HG02763 (cell line): Measurements from ENCODE around the gene UPF1.
"Not testable (repeated sequence)": the region's sequence is repeated elsewhere in the genome, so short reads cannot be mapped to it uniquely, and the experiment has no call there.

Experiments
- ATAC-seq: cut with Tn5 transposase; IDR thresholded peaks from one replicate; pipeline ENCODE4 v1.9.1; 2021; ENCODE audit warnings: mild to moderate bottlenecking, moderate library complexity; ENCODE audit not compliant: unreplicated experiment

UPF1 gene

GRCh38 chr19:18798384-18799352 lies 33.1 kb upstream of the UPF1 start:
- no peak for ATAC-seq

DNA sequence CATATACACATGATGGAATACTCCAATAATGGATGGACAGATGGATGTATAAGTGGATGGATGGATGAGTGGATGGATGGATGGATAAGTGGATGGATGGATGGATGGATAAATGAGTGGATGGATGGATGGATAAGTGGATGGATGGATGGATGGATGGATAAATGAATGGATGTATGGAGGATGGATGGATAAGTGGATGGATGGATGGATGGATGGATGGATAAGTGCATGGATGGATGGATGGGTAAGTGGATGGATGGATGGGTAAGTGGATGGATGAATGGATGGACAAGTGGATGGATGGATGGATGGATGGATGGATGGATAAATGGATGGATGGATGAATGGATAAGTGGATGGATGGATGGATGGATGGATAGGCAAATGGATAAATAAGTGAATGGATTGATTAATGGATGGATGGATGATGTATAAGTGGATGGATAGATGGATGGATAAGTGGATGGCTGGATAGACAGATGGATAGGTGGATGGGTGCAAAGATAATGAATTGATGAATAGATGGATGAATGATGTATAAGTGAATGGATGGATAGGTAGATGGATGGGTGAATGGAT lies 32.3 kb upstream of the UPF1 start:
- no peak for ATAC-seq

GRCh38 chr19:18800079-18800478 lies 31.7 kb upstream of the UPF1 start:
- no peak for ATAC-seq

DNA sequence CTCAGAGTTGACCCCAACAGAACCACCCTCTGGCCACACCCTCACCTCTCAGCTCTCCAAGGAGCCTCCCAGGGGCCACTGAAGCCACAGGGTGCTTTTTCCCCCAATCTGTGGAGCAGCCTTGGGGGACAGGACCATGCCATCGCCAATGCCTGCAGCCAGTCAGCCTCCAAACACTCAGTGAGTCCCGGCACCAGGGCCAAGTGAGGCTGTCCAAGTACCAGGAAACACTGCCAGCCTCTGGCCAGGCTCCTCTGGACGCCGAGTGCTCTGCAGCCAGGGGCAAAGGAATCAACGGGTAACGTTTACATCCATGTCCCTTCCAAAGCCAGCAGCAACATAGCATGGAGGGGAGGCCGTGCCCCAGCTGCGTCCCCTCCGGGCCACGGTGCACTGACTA lies 31.1 kb upstream of the UPF1 start:
- no peak for ATAC-seq

- ATAC-seq, result no peak
These were observed 29.4 kb upstream of the UPF1 start for GRCh38 chr19:18802354-18802753.

GRCh38 chr19:18803550-18804138 lies 28.1 kb upstream of the UPF1 start:
- no peak for ATAC-seq

DNA sequence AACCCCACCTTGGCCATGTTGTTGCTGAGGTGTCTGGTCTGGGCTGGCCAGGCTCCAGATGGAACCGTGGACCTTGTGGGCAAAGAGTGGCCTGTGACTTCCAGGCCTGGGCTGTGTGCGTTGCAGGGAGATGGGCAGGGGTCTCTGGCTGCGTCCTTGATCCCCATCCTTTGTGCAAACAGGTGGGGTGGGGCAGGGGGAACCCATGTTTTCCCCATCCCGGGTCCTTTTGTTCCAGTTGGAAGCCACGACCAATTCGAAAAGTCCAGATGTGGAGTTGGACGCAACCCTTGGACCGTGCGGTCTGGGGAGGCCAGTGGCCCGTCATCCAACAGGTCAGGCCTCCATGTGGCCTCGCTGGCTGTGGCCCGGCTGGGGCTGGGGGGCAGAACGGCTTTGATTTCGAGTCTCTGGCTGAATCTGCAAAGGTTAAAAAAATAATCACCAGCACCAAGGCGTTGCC lies 27.6 kb upstream of the UPF1 start:
- ATAC-seq, result no peak

DNA sequence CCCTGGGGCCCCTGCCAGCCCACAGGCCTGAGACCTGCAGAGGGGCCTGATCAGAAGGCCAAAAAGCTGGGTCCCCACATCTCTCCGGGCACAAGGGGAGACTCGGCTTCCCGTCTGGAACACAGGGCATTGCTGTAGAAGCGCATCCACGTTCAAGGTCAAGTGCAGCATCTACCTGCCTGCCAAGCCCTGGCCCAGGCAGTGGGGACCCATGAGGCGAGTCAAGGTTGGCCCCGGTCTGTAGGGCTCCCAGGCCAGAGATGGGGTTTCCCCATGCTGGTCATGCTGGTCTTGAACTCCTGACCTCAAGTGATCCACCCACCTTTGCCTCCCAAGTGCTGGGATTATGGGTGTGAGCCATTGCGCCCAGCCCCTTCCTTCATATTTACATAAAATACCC lies 27.1 kb upstream of the UPF1 start:
- ATAC-seq, result no peak

- ATAC-seq, result no peak
These were observed 23.9 kb upstream of the UPF1 start for GRCh38 chr19:18807861-18808331.

- no peak for ATAC-seq
These were observed 22.4 kb upstream of the UPF1 start for GRCh38 chr19:18809149-18809868.

GRCh38 chr19:18811638-18812037 lies 20.1 kb upstream of the UPF1 start:
- ATAC-seq, result not testable (repeated sequence)

DNA sequence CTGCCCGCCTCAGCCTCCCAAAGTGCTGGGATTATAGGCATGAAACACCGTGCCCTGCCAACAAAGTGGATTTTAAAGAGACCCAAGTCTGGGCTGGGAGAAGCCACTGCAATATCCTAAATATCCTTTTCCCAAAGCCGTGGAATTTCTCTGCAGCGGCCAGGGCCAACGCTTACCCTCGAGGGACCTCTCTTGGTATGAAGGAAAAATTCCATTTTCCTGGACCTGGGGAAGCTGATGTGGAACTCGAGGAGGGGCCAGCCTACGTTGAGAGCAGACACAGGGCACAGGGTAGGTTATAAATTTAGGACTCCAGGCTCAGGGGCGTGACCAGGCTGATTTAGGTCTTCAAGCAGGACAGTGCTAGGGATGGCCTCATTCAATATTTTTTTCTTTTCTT lies 17.7 kb upstream of the UPF1 start:
- ATAC-seq, result no peak

- no peak for ATAC-seq
These were observed 16.1 kb upstream of the UPF1 start for GRCh38 chr19:18815673-18816072.

DNA sequence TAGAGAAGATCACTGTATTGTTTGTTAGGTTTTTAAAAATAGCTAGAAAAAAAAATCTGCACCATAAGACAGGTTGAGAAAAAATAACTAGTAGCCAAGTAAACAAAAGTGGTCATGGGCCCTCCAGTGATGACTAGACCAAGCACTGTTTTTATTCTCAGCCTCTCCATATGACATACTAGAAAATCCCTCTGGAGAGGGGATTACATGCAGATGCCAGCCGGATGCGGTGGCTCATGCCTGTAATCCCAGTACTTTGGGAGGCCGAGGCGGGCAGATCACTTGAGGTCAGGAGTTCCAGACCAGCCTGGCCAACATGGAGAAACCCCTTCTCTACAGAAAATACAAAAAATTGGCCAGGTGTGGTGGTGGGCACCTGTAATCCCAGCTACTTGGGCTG lies 15.1 kb upstream of the UPF1 start:
- not testable (repeated sequence) for ATAC-seq

DNA sequence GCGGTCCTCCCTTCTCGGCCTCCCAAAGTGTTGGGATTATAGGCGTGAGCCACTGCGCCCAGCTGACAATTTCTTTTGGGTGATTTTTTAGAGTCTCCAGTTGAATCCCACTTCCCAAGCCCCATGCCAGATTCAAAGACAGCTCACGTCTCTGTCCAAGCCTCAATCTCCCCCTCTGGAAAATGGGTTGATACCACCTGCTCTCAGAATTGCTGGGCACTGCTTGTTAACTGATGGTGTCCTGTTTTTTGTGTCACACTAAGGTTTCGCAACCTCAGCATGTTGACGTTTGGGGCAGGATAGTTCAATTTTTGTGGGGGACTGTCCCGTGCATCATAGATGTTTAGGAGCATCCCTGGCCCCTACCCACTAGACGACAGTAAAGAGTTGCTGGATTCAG lies 14.2 kb upstream of the UPF1 start:
- no peak for ATAC-seq

- ATAC-seq, result no peak
These were observed 3.0 kb upstream of the UPF1 start for GRCh38 chr19:18828786-18829185.

DNA sequence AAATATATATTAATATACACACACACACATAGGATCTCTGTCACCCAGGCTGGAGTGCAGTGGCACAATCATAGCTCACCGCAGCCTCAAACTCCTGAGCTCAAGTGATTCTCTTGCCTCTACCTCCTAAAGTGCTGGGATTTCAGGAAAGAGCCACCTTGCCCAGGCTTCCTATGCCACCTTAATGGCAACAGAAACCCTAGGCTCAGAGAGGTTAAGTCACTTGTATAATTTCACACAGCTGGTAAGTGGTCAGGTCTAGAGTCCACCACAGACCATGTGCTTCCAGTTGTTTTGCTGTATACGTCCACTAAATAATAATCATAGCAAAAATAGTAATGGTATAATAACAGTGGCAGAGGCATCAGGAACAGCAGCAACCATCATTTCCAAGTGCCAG lies 1.3 kb upstream of the UPF1 start:
- ATAC-seq, result no peak

GRCh38 chr19:18832306-18833140 lies 764 bp downstream of the UPF1 start:
- ATAC-seq, result peak; percentile 22

DNA sequence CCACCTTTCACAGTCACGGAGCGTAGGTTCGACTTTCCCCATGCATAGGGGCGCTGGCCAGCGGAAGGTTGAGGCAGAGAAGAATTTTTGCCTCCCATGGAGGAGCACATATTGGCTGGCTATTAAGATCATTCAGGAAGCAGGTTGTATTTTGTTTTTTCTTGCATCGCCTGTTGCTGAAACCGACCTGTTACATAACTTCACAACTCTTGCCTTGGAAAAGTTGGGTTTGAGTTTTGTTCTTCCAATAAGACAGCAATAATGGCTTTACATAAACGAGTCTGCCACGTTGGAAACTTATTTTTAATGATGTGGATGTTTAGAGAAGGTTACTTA lies 1.4 kb downstream of the UPF1 start:
- no peak for ATAC-seq
